Sigmoid colon (tissue), 7 donors: ENCODE data around the gene JMJD6. TPM values are rescaled to one million over a fixed set of nuclear protein-coding genes. Genes with fewer than 3 reads are reported as not detected.

Source experiments
- DNase-seq: peaks from one replicate; pipeline ENCODE4 v3.0.0-alpha.2; 2019
- H3K27ac ChIP-seq, 4 donors: fragments of 200-600 bp; sonication (generic); one replicate each; pipeline ENCODE4 v1.5.1; 2016 to 2019; ENCODE audit warnings: mild to moderate bottlenecking in 1 of 4
- H3K27me3 ChIP-seq, 3 donors: fragments of 200-600 bp; sonication (generic); one replicate each; pipeline ENCODE4 v1.5.1; 2019; ENCODE audit warnings: mild to moderate bottlenecking in 1 of 3
- H3K36me3 ChIP-seq, 4 donors: fragments of 200-600 bp; sonication (generic); one replicate each; pipeline ENCODE4 v1.5.1; 2016 to 2019
- H3K4me1 ChIP-seq, 4 donors: fragments of 200-600 bp; sonication (generic); one replicate each; pipeline ENCODE4 v1.5.1; 2017 to 2019
- H3K4me3 ChIP-seq, 4 donors: fragments of 200-600 bp; sonication (generic); one replicate each; pipeline ENCODE4 v1.5.1; 2017 to 2019; ENCODE audit warnings: mild to moderate bottlenecking in 2 of 4, moderate library complexity in 1 of 4
- H3K9me3 ChIP-seq, 4 donors: fragments of 200-600 bp in 3 of 4; sonication (generic) in 3 of 4; one replicate each; pipeline versions ENCODE4 v1.5.1 to v1.6.1; 2013 to 2019
- CTCF ChIP-seq, 4 experiments: fragments of 450-650 bp in 3 of 4; fragments of 200-600 bp in 1 of 4; IDR thresholded peaks; one replicate each; pipeline ENCODE4 v1.5.1; 2016 to 2019; ENCODE audit warnings: antibody characterized with exemption in 4 of 4, mild to moderate bottlenecking in 3 of 4, moderate library complexity in 2 of 4
- EP300 ChIP-seq, 4 donors: sonication (generic); formaldehyde crosslinking; IDR thresholded peaks; one replicate each; pipeline ENCODE4 v1.6.1; 2017; ENCODE audit warnings: antibody characterized with exemption in 4 of 4
- POLR2A ChIP-seq, 2 donors: fragments of 450-650 bp; IDR thresholded peaks; one replicate each; pipeline ENCODE4 v1.6.1; 2016; ENCODE audit warnings: antibody characterized with exemption in 2 of 2, mild to moderate bottlenecking in 2 of 2, moderate library complexity in 2 of 2
- POLR2AphosphoS5 ChIP-seq, 4 donors: sonication (generic); formaldehyde crosslinking; IDR thresholded peaks; one replicate each; pipeline ENCODE4 v1.6.1; 2017; ENCODE audit warnings: antibody characterized with exemption in 4 of 4
- WGBS, 2 donors: extraction: QIAGEN DNeasy Blood & Tissue Kit; methylation state at CpG; one replicate each; pipeline ENCODE4 v1.1.7; 2013; 5-methylcytosine and 5-hydroxymethylcytosine counted together
- intact Hi-C: fragments of 100-400 bp; cut with DNase I; formaldehyde crosslinking; loops from one replicate; pipeline ENCODE4 v1.15.1; 2023
- polyA plus RNA-seq, 3 donors: library from polyadenylated mRNA; stranded (reverse); fragments of 200-250 nt; gene quantifications; one replicate each; pipeline ENCODE4 v1.2.3, GENCODE V29; 2013
- total RNA-seq, 4 donors: library from RNA; depleted of rRNA; stranded (reverse); fragments of >200 nt; gene quantifications; one replicate each; pipeline ENCODE4 v1.1.0, GENCODE V29; 2016
- donor health status: healthy with polysubstance abuse.
- donor health status: Bipolar disorder and iron deficiency.
- donor health status: healthy.

Gene JMJD6
- total and polyA plus RNA-seq, 7 donors = 21.3 to 37.3 (median 24.8) TPM

DNA sequence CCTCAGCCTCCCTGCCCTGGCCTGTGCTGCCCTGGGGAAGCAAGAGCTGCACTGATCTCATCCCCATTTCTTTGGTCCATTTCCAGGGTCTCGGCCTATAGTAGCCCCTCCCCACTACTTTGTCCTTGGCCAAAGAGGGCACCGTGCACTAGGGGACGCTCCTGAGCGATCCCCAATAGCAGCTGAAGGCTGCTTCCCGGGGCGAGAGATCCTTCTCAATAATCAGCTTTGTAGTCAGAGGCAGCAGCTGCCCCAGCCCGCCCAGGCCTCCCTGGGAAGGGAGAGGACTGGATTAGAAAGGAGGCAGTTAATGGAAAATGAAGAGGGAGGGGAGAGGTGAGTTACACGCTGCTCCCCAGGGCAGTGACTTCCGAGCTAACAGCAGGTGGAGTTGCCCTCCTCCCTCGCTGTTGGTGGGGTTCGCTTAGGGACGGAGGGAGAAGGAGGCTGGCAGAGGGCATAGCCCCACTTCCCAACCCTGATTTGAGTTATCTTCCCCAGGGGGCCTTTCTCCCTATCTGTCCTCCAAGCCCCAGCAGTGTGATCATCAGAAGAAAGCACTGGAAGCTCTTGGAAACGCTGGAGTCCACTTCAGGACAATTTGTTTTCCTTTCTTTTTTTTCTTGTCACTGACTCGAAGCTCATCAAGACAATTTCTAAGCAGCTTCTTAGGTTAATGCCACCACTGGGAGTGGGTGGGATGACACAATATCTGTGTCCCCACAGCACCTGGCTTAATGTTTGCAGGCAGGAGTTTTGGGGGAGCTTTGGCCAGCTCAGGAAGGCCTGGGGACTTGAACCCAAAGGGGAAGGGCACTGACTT lies 18.2 kb downstream of the JMJD6 start:
- H3K4me3 ChIP-seq = peak overlapping the region; percentile 68 to 94 (median 78)
- TF ChIP-seq POLR2AphosphoS5 (IDR thresholded peaks at IDR 0.05) (peak in 1 of 4 donors; percentile 9), CTCF (IDR thresholded peaks at IDR 0.05) (peak in 2 of 4 experiments; percentile 22 to 39), POLR2A (IDR thresholded peaks at IDR 0.05) (no peak), EP300 (IDR thresholded peaks at IDR 0.05) (no peak)
- H3K4me1 ChIP-seq = peaks cover 0 to 77% (median 63%) of the 10 kb centered on the region in 4 donors

DNA sequence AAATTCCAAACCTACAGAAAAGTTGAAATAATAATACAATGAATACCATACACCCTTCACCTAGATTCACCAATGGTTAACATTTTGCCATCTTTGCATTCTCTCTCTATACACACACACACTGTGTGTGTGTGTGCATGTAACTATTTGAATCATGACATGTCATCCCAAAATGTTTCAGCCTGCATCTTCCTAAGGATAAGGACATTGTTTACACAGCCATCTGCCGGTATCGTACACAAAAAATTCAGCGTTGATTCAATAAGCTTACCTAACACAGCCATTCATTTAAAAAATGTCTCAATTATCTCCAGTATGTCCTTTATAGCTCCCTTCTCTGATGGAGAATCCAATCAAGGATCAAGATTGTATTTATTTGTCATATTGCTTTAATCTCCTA lies 19.6 kb downstream of the JMJD6 start:
- H3K36me3 ChIP-seq = no peaks in the 10 kb centered on the region
- peak overlapping the region; percentile 97 to 100 (median 98) for H3K27ac ChIP-seq
- H3K9me3 ChIP-seq = no peaks in the 10 kb centered on the region
- peaks cover 0 to 82% (median 73%) of the 10 kb centered on the region in 4 donors for H3K4me1 ChIP-seq
- no peak for TF ChIP-seq POLR2A (IDR thresholded peaks at IDR 0.05)
- no peak for TF ChIP-seq EP300 (IDR thresholded peaks at IDR 0.05)
- TF ChIP-seq POLR2AphosphoS5 (IDR thresholded peaks at IDR 0.05) = no peak
- TF ChIP-seq CTCF (IDR thresholded peaks at IDR 0.05) = no peak
- DNase-seq = no peak
- intact Hi-C loops = no loop called here
- H3K4me3 ChIP-seq = no peak overlapping the region
- 80 to 86% methylated on average over 3 of the region's 3 CpGs for WGBS, 2 donors
- H3K27me3 ChIP-seq = no peaks in the 10 kb centered on the region

More for the DNA sequence above, 18.2 kb downstream of the JMJD6 start:
- Histone ChIP-seq H3K36me3 (peaks cover 0 to 6% (median 0%) of the 10 kb centered on the region in 4 donors), H3K27me3 (no peaks in the 10 kb centered on the region), H3K9me3 (no peaks in the 10 kb centered on the region), H3K27ac (peak overlapping the region; percentile 97 to 100 (median 98))
- 76 to 83% methylated on average over 14 of the region's 14 CpGs for WGBS, 2 donors
- intact Hi-C loops = no loop called here
- peak; percentile 73 for DNase-seq

DNA sequence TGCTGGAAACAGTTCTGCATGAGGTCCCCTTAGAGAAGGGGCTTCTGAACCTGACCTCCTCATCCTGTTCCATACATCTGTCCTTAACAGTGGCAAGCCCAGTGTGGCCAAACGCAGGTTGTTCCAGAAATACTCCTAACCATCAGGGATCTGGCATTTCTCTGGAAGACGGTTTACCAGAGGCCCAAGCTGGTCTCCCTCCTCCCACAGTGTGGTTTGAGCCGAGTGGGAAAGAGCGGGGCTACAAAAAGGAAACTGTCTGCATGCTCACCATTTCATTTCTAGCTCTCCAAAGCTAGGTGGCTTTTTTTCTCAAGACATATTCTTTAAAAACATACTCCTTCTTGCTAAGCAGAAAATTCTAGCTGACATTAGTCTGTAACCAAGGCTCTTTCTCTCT lies 21.6 kb downstream of the JMJD6 start:
- H3K9me3 ChIP-seq = no peaks in the 10 kb centered on the region
- 57 to 81% methylated on average over 4 of the region's 4 CpGs for WGBS, 2 donors
- no peaks in the 10 kb centered on the region for H3K36me3 ChIP-seq
- H3K27me3 ChIP-seq = no peaks in the 10 kb centered on the region
- peak overlapping the region; percentile 97 to 99 (median 98) for H3K27ac ChIP-seq
- H3K4me1 ChIP-seq = peaks cover 0 to 93% (median 84%) of the 10 kb centered on the region in 4 donors
- TF ChIP-seq POLR2A (IDR thresholded peaks at IDR 0.05) (no peak), CTCF (IDR thresholded peaks at IDR 0.05) (no peak), EP300 (IDR thresholded peaks at IDR 0.05) (no peak), POLR2AphosphoS5 (IDR thresholded peaks at IDR 0.05) (no peak)
- H3K4me3 ChIP-seq = no peak overlapping the region
- intact Hi-C loops = no loop called here
- DNase-seq = peak; percentile 55

DNA sequence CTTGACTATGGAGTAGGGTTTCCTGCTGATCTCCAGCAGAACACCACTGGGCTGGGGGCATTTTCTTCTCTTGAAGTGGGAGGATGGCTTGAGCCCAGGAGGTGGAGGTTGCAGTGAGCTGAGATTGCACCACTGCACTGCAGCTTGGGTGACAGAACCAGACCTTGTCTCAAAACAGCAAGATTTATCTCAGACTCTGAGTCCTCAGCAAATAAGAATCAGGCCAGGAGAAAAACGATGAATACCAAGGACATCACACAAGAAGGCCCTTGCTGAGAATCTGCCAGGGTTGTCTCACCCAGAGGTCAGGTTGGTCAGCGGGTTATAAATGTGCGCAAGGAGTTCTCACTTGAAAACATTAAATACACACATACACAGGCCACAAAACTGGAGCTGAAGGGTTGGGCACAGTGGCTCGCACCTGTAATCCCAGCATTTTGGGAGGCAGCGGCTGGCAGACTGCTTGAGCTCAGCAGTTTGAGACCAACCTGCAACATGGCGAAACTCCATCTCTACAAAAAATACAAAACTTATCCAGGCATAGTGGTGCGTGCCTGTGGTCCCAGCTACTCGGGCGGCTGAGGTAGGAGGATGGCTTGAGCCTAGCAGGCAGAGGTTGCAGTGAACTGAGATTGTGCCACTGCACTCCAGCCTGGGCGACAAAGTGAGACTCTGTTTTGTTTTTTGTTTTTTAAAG lies 23.3 kb downstream of the JMJD6 start:
- peak; percentile 65 for DNase-seq
- Histone ChIP-seq H3K27me3 (no peaks in the 10 kb centered on the region), H3K4me3 (no peak overlapping the region), H3K9me3 (no peaks in the 10 kb centered on the region), H3K4me1 (peaks cover 0 to 95% (median 88%) of the 10 kb centered on the region in 4 donors), H3K27ac (peak overlapping the region; percentile 88 to 98 (median 95)), H3K36me3 (no peaks in the 10 kb centered on the region)
- TF ChIP-seq EP300 (IDR thresholded peaks at IDR 0.05) = no peak
- no peak for TF ChIP-seq POLR2A (IDR thresholded peaks at IDR 0.05)
- no peak for TF ChIP-seq CTCF (IDR thresholded peaks at IDR 0.05)
- TF ChIP-seq POLR2AphosphoS5 (IDR thresholded peaks at IDR 0.05) = no peak
- intact Hi-C loops = no loop called here
- 94 to 95% methylated on average over 10 of the region's 10 CpGs for WGBS, 2 donors
